A673 (cell line): Measurements from ENCODE around the gene PCNA. TPM values are rescaled to one million over a fixed set of nuclear protein-coding genes. Genes with fewer than 3 reads are reported as not detected.

ENCODE experiments used
- BruUV-seq: library from RNA; stranded (reverse); fragments of 400-500 nt; replicated peaks from 2 replicates; lab custom pipeline; 2021; lab: Mats Ljungman, UMichigan
- CTCF ChIA-PET: fragments of 300-600 bp; sonication (Branson Sonifier 250); formaldehyde crosslinking; loops from one replicate; lab custom pipeline; 2022; ENCODE audit warnings: antibody characterized with exemption; lab: Charles Lee
- POLR2A ChIA-PET: fragments of 300-600 bp; sonication (Branson Sonifier 250); formaldehyde crosslinking; loops from one replicate; lab custom pipeline; 2022; ENCODE audit warnings: antibody characterized with exemption; ENCODE audit not compliant: low non-redundant PET; lab: Charles Lee
- DNase-seq: peaks from one replicate; pipeline ENCODE4 v3.0.0-alpha.2; 2015; ENCODE audit warnings: low spot score
- H3K27ac ChIP-seq: fragments of 200-600 bp; sonication (generic); 2 replicates; pipeline ENCODE4 v1.5.1; 2016; ENCODE audit warnings: mixed run types, low read depth, mild to moderate bottlenecking, mixed read lengths, antibody characterized with exemption, low read length; ENCODE audit not compliant: poor library complexity, severe bottlenecking
- H3K27me3 ChIP-seq: fragments of 200-600 bp; sonication (generic); replicated peaks from 2 replicates; pipeline ENCODE4 v1.6.1; 2017; ENCODE audit warnings: mixed run types, low read depth, mild to moderate bottlenecking, mixed read lengths, antibody characterized with exemption, low read length; ENCODE audit not compliant: insufficient read depth, poor library complexity
- H3K36me3 ChIP-seq: fragments of 200-600 bp; sonication (generic); 2 replicates; pipeline ENCODE4 v1.6.1; 2016; ENCODE audit warnings: mixed run types, mild to moderate bottlenecking, mixed read lengths, antibody characterized with exemption, low read length; ENCODE audit not compliant: insufficient read depth, poor library complexity, severe bottlenecking
- H3K4me1 ChIP-seq: fragments of 200-600 bp; sonication (generic); 2 replicates; pipeline ENCODE4 v1.6.1; 2017; ENCODE audit warnings: mixed run types, mild to moderate bottlenecking, mixed read lengths, antibody characterized with exemption, low read length; ENCODE audit not compliant: insufficient read depth, poor library complexity, severe bottlenecking
- H3K4me3 ChIP-seq: fragments of 200-600 bp; sonication (generic); 2 replicates; pipeline ENCODE4 v1.5.1; 2016; ENCODE audit warnings: low read depth, mixed run types, mild to moderate bottlenecking, mixed read lengths, low read length; ENCODE audit not compliant: poor library complexity, severe bottlenecking
- H3K9me3 ChIP-seq: fragments of 200-600 bp; sonication (generic); 2 replicates; pipeline ENCODE4 v1.6.1; 2016; ENCODE audit warnings: mixed run types, low read depth, mild to moderate bottlenecking, mixed read lengths, antibody characterized with exemption, low read length; ENCODE audit not compliant: poor library complexity, severe bottlenecking
- EZH2 ChIP-seq: fragments of 200-600 bp; sonication (generic); IDR thresholded peaks from 2 replicates; pipeline ENCODE4 v1.6.1; 2017; ENCODE audit warnings: borderline replicate concordance, low read depth, mild to moderate bottlenecking, mixed read lengths, antibody characterized with exemption, low read length; ENCODE audit not compliant: poor library complexity, severe bottlenecking
- intact Hi-C: fragments of 100-400 bp; cut with micrococcal nuclease; formaldehyde crosslinking; loops from one replicate; pipeline ENCODE4 v1.10.0; 2022; ENCODE audit not compliant: unreplicated experiment
- total RNA-seq: library from RNA; stranded (reverse); gene quantifications from 2 replicates; pipeline ENCODE4 v1.2.3, GENCODE V29; 2021
- TF ChIP-seq, protein P1 (sequence below): fragments of 300-800, 200-600 bp; sonication (generic); conservative IDR thresholded peaks from 2 replicates; pipeline ENCODE4 v1.5.1; 2017; ENCODE audit warnings: low read depth, mild to moderate bottlenecking, antibody characterized with exemption, low read length, moderate library complexity, mixed read lengths

PCNA gene
- total RNA-seq, 1 experiment from 2014 or later = 397 TPM

- TF ChIP-seq, protein P1, sequence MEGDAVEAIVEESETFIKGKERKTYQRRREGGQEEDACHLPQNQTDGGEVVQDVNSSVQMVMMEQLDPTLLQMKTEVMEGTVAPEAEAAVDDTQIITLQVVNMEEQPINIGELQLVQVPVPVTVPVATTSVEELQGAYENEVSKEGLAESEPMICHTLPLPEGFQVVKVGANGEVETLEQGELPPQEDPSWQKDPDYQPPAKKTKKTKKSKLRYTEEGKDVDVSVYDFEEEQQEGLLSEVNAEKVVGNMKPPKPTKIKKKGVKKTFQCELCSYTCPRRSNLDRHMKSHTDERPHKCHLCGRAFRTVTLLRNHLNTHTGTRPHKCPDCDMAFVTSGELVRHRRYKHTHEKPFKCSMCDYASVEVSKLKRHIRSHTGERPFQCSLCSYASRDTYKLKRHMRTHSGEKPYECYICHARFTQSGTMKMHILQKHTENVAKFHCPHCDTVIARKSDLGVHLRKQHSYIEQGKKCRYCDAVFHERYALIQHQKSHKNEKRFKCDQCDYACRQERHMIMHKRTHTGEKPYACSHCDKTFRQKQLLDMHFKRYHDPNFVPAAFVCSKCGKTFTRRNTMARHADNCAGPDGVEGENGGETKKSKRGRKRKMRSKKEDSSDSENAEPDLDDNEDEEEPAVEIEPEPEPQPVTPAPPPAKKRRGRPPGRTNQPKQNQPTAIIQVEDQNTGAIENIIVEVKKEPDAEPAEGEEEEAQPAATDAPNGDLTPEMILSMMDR = no peak
- TF ChIP-seq EZH2 = no peak
- Histone ChIP-seq H3K36me3 (no peaks in the 10 kb centered on the region), H3K4me3 (no peak overlapping the region), H3K27me3 (no peaks in the 10 kb centered on the region), H3K4me1 (peaks cover 21% of the 10 kb centered on the region), H3K9me3 (no peaks in the 10 kb centered on the region), H3K27ac (no peak overlapping the region)
- intact Hi-C loops = no loop called here
- ChIA-PET CTCF (no interaction called here), POLR2A (no interaction called here)
- BruUV-seq = no TSS peak
- no peak for DNase-seq
These were observed 40.2 kb upstream of the PCNA start for GRCh38 chr20:5159928-5160327.

- H3K4me1 ChIP-seq = peaks cover 14% of the 10 kb centered on the region
- no peaks in the 10 kb centered on the region for H3K9me3 ChIP-seq
- intact Hi-C loops = no loop called here
- no peak overlapping the region for H3K4me3 ChIP-seq
- TF ChIP-seq, protein P1 = no peak
- no peak for TF ChIP-seq EZH2
- POLR2A ChIA-PET = no interaction called here
- H3K36me3 ChIP-seq = no peaks in the 10 kb centered on the region
- DNase-seq = no peak
- CTCF ChIA-PET = no interaction called here
- no peak overlapping the region for H3K27ac ChIP-seq
- H3K27me3 ChIP-seq = no peaks in the 10 kb centered on the region
- no TSS peak for BruUV-seq
These were observed 37.1 kb upstream of the PCNA start for GRCh38 chr20:5156675-5157448.

DNA sequence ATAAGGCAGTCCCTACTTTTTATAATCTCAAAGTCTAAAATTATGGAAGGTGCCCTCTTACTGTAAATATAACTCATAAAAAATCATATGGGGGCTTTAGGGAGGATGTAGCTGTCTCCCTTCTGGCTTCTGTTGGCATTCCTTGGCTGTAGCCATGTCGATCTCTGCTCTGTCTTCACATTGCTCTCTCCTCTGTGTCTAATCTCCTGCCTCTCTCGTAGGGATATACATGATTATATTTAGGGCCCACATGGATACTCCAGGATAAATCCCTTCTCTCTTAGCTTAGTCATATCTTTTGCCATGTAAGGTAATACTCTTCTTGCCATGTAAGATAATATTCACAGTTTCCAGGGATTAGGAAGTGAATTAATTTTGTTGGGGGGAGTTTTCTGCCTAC, 35.6 kb upstream of the PCNA start:
- POLR2A ChIA-PET = interaction anchor here (0.6 kb wide), 1 partner anchor 502 kb away, joined by 3 read pairs; no protein-coding TSS in a partner anchor
- H3K4me3 ChIP-seq = no peak overlapping the region
- CTCF ChIA-PET = no interaction called here
- no peaks in the 10 kb centered on the region for H3K9me3 ChIP-seq
- H3K36me3 ChIP-seq = no peaks in the 10 kb centered on the region
- H3K4me1 ChIP-seq = peaks cover 19% of the 10 kb centered on the region
- no peak for TF ChIP-seq EZH2
- TF ChIP-seq, protein P1 = no peak
- no TSS peak for BruUV-seq
- no peak for DNase-seq
- intact Hi-C loops = no loop called here
- H3K27ac ChIP-seq = no peak overlapping the region
- H3K27me3 ChIP-seq = no peaks in the 10 kb centered on the region
